GM12872 (cell line): ENCODE measurements around the gene DOC2B.

Experiments used
- CTCF ChIP-seq: IDR thresholded peaks from 3 replicates; pipeline ENCODE4 v1.5.1; 2011; ENCODE audit warnings: low read depth, mild to moderate bottlenecking, low read length, moderate library complexity; ENCODE audit not compliant: insufficient read depth

DOC2B gene

GRCh38 chr17:226108-227077, 44.9 kb upstream of the DOC2B start:
- TF ChIP-seq CTCF: no peak

- TF ChIP-seq CTCF: no peak
Measured at GRCh38 chr17:225551-225950, 44.1 kb upstream of the DOC2B start.

- no peak for TF ChIP-seq CTCF
Measured at GRCh38 chr17:223723-224471, 42.4 kb upstream of the DOC2B start.

- TF ChIP-seq CTCF: no peak
Measured at GRCh38 chr17:222172-222571, 40.7 kb upstream of the DOC2B start.

- no peak for TF ChIP-seq CTCF
Measured at GRCh38 chr17:219696-220095, 38.2 kb upstream of the DOC2B start.

- no peak for TF ChIP-seq CTCF
Measured at GRCh38 chr17:218432-219110, 37.1 kb upstream of the DOC2B start.

- TF ChIP-seq CTCF: no peak
Measured at GRCh38 chr17:216625-217024, 35.2 kb upstream of the DOC2B start.
